Measurements from ENCODE around the gene IGFALS.
A peak's percentile ranks its signal among the peaks of the same experiment; 100 is the strongest.

IGFALS gene

GRCh38 chr16:1788095-1788707 is 5.3 kb downstream of the IGFALS start:
- no peak for DNase-seq

- no peak for DNase-seq
These were observed 6.0 kb downstream of the IGFALS start for GRCh38 chr16:1787322-1788094.

GRCh38 chr16:1787056-1787321 is 6.5 kb downstream of the IGFALS start:
- DNase-seq, result no peak

GRCh38 chr16:1786242-1787055 is 7.1 kb downstream of the IGFALS start:
- no peak for DNase-seq

GRCh38 chr16:1785846-1786170 is 7.7 kb downstream of the IGFALS start:
- no peak for DNase-seq

- no peak for DNase-seq
These were observed 8.3 kb downstream of the IGFALS start for GRCh38 chr16:1784977-1785845.

- peak; percentile 96 for DNase-seq
These were observed 10.9 kb downstream of the IGFALS start, which contains the start of the genes NUBP2 and SPSB3 for GRCh38 chr16:1782408-1783264. Gene NUBP2, plus strand, starts transcription at chr16:1782960. Its CDS starts 61 bp downstream, at chr16:1783021. Gene SPSB3, minus strand, starts transcription at chr16:1782571. Its CDS starts 1,088 bp downstream, at chr16:1781483.

GRCh38 chr16:1781758-1782407 is 11.6 kb downstream of the IGFALS start:
- no peak for DNase-seq

GRCh38 chr16:1781254-1781653 is 12.3 kb downstream of the IGFALS start:
- DNase-seq, result no peak

GRCh38 chr16:1780677-1781072 is 12.8 kb downstream of the IGFALS start:
- no peak for DNase-seq

GRCh38 chr16:1779741-1780676 is 13.5 kb downstream of the IGFALS start:
- DNase-seq, result no peak

GRCh38 chr16:1779234-1779701 is 14.2 kb downstream of the IGFALS start:
- DNase-seq, result no peak

GRCh38 chr16:1778200-1779179 is 15.0 kb downstream of the IGFALS start:
- DNase-seq, result no peak

GRCh38 chr16:1777375-1778199 is 15.9 kb downstream of the IGFALS start:
- DNase-seq, result no peak

GRCh38 chr16:1776991-1777374 is 16.5 kb downstream of the IGFALS start:
- no peak for DNase-seq

GRCh38 chr16:1776672-1776955 is 16.9 kb downstream of the IGFALS start:
- DNase-seq, result no peak

GRCh38 chr16:1775846-1776671 is 17.4 kb downstream of the IGFALS start:
- DNase-seq, result no peak
